GM12878 (cell line): ENCODE data around the gene ZBTB21.

Experiments
- EGR1 ChIP-seq, 2 experiments: IDR thresholded peaks; 1 replicate in 1 of 2; 2 replicates in 1 of 2; pipeline ENCODE4 v1.6.1; 2011 to 2012; ENCODE audit warnings: low read depth in 2 of 2, low read length in 2 of 2, borderline replicate concordance in 1 of 2, mild to moderate bottlenecking in 1 of 2, moderate library complexity in 1 of 2
- EP300 ChIP-seq, 2 experiments: fragments of 150-350 bp in 1 of 2; IDR thresholded peaks; 2 replicates each; pipeline ENCODE4 v1.6.1; 2011 to 2012; ENCODE audit warnings: low read depth in 2 of 2, low read length in 2 of 2, borderline replicate concordance in 1 of 2, improper control_type of control experiment in 1 of 2, inconsistent platforms in 1 of 2; ENCODE audit not compliant: control insufficient read depth in 1 of 2
- FOXM1 ChIP-seq: IDR thresholded peaks from 2 replicates; pipeline ENCODE4 v1.6.1; 2012; ENCODE audit warnings: low read depth, mild to moderate bottlenecking, inconsistent platforms, low read length, moderate library complexity
- HCFC1 ChIP-seq: fragments of 150-350 bp; IDR thresholded peaks from 2 replicates; pipeline ENCODE4 v1.6.1; 2014; ENCODE audit warnings: low read length
- POLR2AphosphoS5 ChIP-seq: IDR thresholded peaks from 2 replicates; pipeline ENCODE4 v1.6.1; 2011; ENCODE audit warnings: mild to moderate bottlenecking, low read length, inconsistent platforms
- RAD21 ChIP-seq: IDR thresholded peaks from 2 replicates; pipeline ENCODE4 v1.6.1; 2011; ENCODE audit warnings: mild to moderate bottlenecking, low read depth, low read length, moderate library complexity; ENCODE audit not compliant: insufficient read depth
- RCOR1 ChIP-seq: conservative IDR thresholded peaks from 2 replicates; pipeline ENCODE4 v1.6.1; 2012; ENCODE audit warnings: low read depth, low read length, improper control_type of control experiment
- RUNX3 ChIP-seq: IDR thresholded peaks from 2 replicates; pipeline ENCODE4 v1.6.1; 2012; ENCODE audit warnings: low read length, inconsistent platforms
- ZNF384 ChIP-seq: IDR thresholded peaks from 2 replicates; pipeline ENCODE4 v1.6.1; 2012; ENCODE audit warnings: low read depth, mild to moderate bottlenecking, low read length, improper control_type of control experiment, borderline replicate concordance
- TF ChIP-seq, protein P1 (sequence below): IDR thresholded peaks from 2 replicates; pipeline ENCODE4 v1.6.1; 2011; ENCODE audit warnings: low read depth, mild to moderate bottlenecking, low read length, moderate library complexity, borderline replicate concordance; ENCODE audit errors: extremely low read depth

- TF ChIP-seq FOXM1 (no peak), ZNF384 (no peak), RAD21 (no peak), POLR2AphosphoS5 (no peak), HCFC1 (no peak), RCOR1 (no peak), EGR1 (IDR thresholded peaks at IDR 0.05; ENCODE audit: borderline replicate concordance in 1 of 2, low read depth in 2 of 2, low read length in 2 of 2) (no peak), EP300 (IDR thresholded peaks at IDR 0.05; ENCODE audit: borderline replicate concordance in 1 of 2, control insufficient read depth in 1 of 2, low read depth in 2 of 2, low read length in 2 of 2) (no peak), RUNX3 (no peak)
- TF ChIP-seq, protein P1, sequence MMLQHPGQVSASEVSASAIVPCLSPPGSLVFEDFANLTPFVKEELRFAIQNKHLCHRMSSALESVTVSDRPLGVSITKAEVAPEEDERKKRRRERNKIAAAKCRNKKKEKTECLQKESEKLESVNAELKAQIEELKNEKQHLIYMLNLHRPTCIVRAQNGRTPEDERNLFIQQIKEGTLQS = no peak
Measured at GRCh38 chr21:42013931-42014330, 3.8 kb upstream of the ZBTB21 start.
